ENCODE measurements around the gene TOM1L2.
"Not testable (repeated sequence)": the region's sequence is repeated elsewhere in the genome, so short reads cannot be mapped to it uniquely, and the experiment has no call there.

DNA sequence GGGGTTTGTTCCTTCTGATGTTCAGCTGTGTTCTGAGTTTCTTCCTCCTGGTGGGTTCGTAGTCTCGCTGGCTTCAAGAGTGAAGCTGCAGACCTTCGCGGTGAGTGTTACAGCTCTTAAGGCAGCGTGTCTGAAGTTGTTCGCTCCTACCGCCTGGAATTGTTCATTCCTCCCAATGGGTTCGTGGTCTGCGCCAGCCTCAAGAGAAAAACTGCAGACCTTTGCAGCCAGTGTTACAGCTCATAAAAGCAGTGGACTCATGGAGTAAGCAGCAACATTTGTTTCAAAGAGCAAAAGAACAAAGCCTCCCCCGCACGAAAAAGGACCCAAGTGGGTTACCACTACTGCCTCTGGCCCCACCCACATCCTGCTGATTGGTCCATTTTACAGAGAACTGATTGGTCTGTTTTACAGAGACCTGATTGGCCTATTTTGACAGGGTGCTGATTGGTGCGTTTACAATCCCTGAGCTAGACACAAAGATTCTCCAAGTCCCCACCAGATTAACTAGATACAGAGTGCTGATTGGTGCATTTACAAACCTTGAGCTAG, 16.3 kb downstream of the TOM1L2 start:
- TF ChIP-seq POLR2A (IDR thresholded peaks at IDR 0.05) = not testable (repeated sequence)
- TF ChIP-seq, protein P1, sequence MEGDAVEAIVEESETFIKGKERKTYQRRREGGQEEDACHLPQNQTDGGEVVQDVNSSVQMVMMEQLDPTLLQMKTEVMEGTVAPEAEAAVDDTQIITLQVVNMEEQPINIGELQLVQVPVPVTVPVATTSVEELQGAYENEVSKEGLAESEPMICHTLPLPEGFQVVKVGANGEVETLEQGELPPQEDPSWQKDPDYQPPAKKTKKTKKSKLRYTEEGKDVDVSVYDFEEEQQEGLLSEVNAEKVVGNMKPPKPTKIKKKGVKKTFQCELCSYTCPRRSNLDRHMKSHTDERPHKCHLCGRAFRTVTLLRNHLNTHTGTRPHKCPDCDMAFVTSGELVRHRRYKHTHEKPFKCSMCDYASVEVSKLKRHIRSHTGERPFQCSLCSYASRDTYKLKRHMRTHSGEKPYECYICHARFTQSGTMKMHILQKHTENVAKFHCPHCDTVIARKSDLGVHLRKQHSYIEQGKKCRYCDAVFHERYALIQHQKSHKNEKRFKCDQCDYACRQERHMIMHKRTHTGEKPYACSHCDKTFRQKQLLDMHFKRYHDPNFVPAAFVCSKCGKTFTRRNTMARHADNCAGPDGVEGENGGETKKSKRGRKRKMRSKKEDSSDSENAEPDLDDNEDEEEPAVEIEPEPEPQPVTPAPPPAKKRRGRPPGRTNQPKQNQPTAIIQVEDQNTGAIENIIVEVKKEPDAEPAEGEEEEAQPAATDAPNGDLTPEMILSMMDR (IDR thresholded peaks at IDR 0.05 in 4 of 5, conservative IDR thresholded peaks at IDR 0.05 in 1 of 5) = not testable (repeated sequence)
